DMS153 (cell line): ENCODE results near the gene GCKR.

ENCODE experiments used
- DNase-seq: peaks from one replicate; lab custom pipeline; 2025; lab: John Stamatoyannopoulos, UW

Gene GCKR

DNA sequence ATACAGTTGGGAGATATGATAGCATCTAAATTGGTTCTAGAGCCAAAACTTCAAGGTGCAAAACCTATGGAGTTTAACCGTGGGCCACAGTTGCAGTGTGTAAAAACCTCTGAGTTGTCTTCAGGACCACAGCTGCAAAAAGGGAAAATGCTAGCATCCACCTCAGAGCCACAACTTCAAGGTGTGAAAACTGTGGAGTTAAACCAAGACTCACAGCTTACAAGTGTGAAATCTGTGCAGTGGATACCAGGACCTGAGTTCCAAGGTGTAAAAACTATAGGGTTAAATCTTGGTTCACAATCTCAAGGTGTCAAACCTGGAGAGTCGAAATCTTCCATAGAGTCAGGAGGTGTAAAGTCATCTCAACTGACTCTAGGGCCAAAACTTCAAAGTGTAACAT, 75.8 kb downstream of the GCKR start:
- no peak for DNase-seq

- no peak for DNase-seq
Measured at GRCh38 chr2:27572998-27573429, 76.4 kb downstream of the GCKR start.
